GM03348 (cell line): ENCODE results near the gene PCSK5.
"Not testable (repeated sequence)": the region's sequence is repeated elsewhere in the genome, so short reads cannot be mapped to it uniquely, and the experiment has no call there.

Source experiments
- DNase-seq: peaks from one replicate; pipeline ENCODE4 v3.0.0; 2012; ENCODE audit warnings: low spot score

The PCSK5 gene

GRCh38 chr9:75889977-75890471 lies 449 bp upstream of the PCSK5 start:
- DNase-seq, result peak; percentile 58

DNA sequence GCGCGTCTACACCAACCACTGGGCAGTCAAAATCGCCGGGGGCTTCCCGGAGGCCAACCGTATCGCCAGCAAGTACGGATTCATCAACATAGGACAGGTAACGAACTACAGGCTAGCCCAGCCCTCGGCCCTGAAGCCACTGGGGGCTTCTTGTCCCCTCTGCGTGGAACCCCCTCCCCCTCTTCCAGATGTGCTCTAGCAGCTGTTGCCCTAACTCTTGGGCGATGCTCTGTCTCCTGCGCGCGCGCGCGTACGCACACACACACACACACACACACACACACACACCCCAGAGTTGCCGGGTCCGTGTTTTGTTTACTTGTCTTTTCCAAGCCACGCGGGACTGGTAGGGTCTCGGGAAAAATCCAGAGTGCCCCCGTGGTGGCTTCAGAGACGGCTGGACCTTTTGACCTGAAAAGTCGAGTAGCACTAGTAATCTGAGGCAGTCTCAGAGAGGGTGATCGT lies 836 bp downstream of the PCSK5 start:
- DNase-seq, result no peak

DNA sequence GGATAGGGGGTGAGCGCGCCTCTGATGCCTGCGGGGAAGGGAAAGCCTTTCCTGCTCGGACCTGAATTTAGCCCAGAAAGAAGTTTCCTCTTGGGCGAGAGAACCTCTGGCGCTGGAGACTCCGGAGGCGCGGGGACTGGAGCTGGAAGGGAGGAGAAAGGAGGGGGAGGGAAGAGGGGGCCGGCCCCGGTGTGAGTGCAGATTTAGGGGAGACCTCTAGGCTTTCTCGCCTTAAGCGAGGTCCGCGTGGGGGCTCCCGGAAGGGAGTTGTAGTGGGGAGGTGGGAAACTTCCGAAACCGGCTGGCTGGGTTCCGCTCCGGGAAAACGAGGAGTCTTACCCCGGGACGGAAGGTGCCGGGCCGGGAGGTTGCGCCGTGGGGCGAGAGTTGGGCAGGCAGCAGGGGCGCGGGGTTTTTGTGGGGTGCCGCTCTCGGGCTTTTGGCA lies 1.3 kb downstream of the PCSK5 start:
- DNase-seq, result peak; percentile 24

DNA sequence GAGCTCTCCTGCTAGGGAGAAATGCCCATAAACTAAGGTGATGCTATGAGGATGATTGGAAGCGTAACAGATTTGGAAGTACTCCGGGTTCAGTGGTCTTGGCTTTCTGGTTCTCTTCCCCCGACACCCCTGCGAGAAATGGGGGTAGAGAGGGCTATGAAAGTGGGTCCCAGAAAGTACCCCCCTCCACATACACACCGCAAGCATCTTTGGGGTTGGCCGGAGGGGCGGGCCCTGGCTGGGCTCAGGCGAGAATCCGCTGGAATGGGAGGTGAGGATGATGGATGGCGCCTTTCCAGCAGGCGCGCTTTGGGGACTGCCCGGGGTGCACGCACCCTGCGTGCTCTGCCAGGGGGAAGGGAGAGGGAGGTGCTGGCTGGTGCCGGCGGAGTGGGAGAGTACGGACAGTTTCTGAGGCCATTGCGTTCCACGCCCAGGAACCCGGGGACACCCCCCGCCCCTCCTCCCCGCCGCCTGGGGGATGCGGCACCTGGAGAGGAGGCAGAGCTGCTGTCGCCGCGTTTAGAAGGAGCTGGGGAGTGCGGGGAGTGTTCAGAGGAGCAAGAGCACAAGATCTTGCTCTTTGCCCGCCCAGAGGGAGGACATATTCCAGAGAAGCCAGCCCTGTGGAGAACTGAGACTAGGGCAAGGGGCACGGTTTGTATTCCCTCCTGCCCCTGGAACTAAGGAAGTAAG lies 1.9 kb downstream of the PCSK5 start:
- DNase-seq, result peak; percentile 10

DNA sequence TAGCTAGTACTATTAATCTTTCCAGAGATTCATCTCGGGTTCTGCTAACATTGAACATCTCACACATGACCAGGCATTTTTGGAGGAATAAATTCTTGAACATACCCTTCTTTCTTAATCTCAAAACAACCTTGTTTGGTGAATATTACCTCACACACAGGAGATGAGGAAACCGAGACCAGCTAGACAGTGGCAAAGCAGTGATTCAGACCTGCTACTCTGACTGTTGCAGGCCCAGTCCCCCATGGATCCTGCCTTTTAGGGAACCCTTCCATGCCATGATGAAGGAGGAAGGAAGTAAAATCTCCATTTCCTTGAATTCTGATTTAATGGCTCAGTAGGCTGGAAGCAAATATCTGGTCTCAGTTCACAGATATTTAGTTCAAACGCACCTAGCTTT lies 2.6 kb downstream of the PCSK5 start:
- no peak for DNase-seq

DNA sequence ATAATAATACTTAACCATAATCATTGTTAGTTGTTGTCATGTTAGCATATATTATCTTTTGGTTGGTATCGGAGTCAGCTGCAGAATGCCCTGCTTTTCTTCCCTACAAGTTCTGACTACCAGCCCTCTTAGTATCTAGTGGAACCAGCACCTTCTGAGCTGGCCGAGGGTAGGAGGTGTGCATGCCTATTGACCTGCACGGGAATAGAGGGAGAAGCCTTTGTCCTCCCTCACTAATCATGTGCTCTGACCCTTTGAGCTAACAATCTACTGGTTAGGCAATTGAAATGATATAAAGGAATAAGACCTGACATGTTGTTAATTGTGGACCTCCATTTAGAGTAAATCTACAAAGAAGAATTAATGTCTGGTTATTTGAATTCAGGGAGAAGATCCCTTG lies 4.1 kb downstream of the PCSK5 start:
- no peak for DNase-seq

DNA sequence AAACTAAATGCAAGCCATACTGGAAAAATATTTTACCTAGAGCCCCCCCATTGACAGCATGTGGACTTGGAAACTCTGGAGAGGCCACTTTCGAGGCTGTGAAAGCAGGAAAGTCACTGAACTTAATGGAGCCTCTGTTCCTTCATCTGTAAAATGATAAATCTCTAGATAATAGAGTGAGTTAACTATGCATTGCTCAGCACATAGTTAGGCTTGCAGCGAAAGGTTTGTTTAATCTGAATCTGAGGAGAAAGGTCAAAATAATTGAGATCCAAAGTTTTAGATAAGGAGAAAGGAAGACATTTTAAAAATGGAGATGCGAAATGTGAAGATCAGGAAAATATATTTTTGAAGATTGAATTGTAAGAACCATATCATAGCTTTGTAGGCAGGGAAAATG lies 4.6 kb downstream of the PCSK5 start:
- no peak for DNase-seq

GRCh38 chr9:75896193-75896592 lies 5.7 kb downstream of the PCSK5 start:
- no peak for DNase-seq

DNA sequence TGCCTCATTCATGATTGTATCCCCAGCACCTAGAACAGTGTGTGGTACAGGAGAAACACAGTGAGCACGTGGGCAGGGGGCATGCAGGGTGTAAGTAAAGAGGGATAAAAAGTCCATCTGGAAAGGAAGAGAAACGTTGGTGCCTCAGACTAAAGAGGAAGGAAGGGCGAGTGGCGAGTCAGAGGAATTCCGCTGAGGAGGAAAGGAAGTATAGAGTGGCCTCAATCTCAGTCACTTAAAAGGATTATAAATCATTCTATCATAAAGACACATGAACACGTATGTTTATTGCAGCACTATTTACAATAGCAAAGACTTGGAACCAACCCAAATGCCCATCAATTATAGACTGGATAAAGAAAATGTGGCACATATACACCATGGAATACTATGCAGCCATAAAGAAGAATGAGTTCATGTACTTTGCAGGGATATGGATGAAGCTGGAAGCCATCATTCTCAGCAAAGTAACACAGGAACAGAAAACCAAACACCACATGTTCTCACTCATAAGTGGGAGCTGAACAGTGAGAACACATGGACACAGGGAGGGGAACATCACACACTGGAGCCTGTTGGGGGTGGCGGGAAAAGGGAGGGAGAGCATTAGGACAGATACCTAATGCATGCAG lies 10.5 kb downstream of the PCSK5 start:
- not testable (repeated sequence) for DNase-seq

GRCh38 chr9:75903785-75904360 lies 13.4 kb downstream of the PCSK5 start:
- no peak for DNase-seq

DNA sequence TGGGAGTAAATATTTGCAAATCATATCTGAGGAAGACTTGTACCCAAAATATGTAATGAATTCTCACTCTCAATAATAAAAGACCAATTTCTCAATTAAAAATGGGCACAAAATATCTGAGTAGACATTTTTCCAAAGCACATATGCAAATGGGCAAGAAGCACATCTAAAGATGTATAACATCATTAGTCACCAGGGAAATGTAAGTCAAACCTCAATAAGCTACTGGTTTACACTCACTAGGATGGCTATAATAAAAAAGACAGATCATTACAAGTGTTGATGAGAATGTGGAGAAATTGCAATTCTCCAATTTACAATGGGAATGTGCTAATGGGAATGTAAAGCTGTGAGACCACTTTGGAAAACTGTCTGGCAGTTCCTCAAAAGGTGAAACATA lies 13.9 kb downstream of the PCSK5 start:
- no peak for DNase-seq

GRCh38 chr9:75906531-75906930 lies 16.1 kb downstream of the PCSK5 start:
- no peak for DNase-seq

GRCh38 chr9:75907329-75907728 lies 16.9 kb downstream of the PCSK5 start:
- DNase-seq, result no peak

- DNase-seq, result no peak
Observed at GRCh38 chr9:75907923-75908322, 17.4 kb downstream of the PCSK5 start.

- no peak for DNase-seq
Observed at GRCh38 chr9:75909776-75910175, 19.3 kb downstream of the PCSK5 start.

- no peak for DNase-seq
Observed at GRCh38 chr9:75910731-75911130, 20.3 kb downstream of the PCSK5 start.

DNA sequence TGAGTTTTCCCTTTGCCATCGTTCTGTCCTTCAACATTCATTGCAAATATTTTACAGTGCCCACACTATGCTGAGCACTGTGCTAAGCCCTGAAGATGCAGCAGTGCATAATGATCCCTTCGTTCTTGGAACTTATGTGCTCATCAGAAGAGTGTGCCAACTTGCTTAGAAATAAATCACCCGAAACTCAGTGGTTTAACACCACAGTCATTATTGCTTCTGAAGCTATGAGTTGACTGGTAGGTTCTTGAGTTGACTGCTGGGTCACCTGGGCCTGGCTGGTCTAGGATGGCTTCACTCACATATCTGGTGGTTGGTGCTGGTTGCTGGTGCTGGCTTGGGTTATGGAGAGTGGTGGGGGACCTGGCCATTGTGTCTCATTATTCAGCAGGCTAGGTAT lies 20.9 kb downstream of the PCSK5 start:
- DNase-seq, result no peak

DNA sequence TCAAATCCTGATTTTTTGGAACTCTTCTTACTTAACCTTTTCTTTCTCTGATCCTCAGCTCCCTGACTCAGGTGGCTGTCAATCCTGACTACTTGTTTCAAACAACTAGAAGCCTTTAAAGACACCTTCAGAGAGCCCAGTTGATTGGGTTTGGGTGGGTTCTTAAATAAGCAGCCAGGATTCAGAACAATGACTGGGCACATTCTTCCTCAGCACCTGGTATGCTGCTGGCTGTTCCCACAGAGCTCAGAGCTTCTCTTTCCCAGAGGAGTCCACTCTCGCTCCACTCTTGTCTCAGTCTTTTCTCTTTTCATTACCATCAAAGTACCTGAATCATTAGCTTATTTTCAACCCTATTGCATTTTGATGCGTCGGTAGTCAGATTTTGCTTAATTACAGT lies 22.5 kb downstream of the PCSK5 start:
- no peak for DNase-seq

DNA sequence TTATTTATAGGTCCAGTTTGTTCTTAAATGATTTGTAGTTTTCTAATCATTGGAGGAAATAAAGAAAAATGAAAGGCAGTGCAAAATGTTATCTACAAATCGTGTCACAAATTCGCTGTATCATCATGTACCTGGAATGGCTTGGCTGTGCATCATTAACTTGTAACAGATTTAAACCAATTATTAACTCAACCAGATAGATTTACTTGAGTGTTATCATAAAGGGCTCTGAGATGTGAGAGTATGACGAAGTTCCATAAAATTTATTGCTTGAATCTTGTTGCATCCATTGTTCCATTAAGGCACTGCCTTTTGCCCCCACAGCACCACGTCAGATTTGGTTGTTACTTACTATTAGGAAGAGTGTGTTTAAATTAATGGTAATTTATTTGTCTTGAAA lies 23.5 kb downstream of the PCSK5 start:
- DNase-seq, result no peak

GRCh38 chr9:75914883-75915452 lies 24.5 kb downstream of the PCSK5 start:
- DNase-seq, result no peak

DNA sequence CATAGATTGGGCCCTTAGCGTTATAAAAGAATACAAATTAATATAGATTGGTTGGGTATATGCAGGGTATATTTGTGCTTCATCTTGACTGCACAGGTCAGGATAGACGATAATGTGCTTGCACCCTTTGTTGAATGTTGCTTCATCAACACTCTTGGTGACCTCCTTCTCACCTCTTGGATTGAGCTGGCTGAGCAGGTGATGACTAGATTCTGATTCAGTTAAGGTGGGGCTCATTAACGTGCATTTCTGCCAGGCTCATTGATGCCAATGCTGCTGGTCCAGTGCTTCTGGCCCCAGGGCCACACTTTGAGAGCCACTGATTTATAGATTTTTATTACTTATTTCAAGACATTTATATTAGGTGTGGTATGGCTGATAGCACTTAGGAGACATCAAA lies 27.7 kb downstream of the PCSK5 start:
- DNase-seq, result no peak

DNA sequence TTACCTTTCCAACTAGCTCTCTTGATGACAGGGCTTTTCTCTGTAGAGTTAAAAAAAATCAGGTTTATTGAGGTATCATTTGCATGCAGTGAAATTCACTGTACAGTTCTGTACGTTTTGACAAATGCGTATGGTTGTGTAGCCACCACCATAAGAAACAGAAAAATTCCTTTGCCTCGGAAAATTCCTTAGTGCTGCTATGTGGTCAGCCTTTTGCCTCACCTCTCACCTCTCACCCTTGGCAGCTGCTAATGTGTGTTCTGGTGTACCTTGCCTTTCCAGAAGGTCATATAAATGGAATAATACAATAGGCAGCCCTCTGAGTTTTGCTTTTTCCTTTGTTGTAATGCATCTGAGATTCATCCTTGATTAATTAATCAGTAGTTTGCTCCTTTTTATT lies 28.4 kb downstream of the PCSK5 start:
- DNase-seq, result no peak
